ENCODE results near the gene VTN.

VTN gene

GRCh38 chr17:28326114-28326513 is 44.0 kb downstream of the VTN start:
- Histone ChIP-seq H3K4me1 (no peaks in the 10 kb centered on the region), H3K36me3 (ENCODE audit: control insufficient read depth, insufficient read depth, low read length) (no peaks in the 10 kb centered on the region)

GRCh38 chr17:28325211-28325610 is 44.9 kb downstream of the VTN start:
- no peak overlapping the region for H2AFZ ChIP-seq
- H3K27me3 ChIP-seq (ENCODE audit: control insufficient read depth, insufficient read depth, low read length) = no peaks in the 10 kb centered on the region
- no peak overlapping the region for H3K9ac ChIP-seq
- no peaks in the 10 kb centered on the region for H3K4me1 ChIP-seq
- TF ChIP-seq CTCF (IDR thresholded peaks at IDR 0.05) = no peak
- no peaks in the 10 kb centered on the region for H3K79me2 ChIP-seq
- no peak overlapping the region for H3K4me3 ChIP-seq (ENCODE audit: low read depth, low read length)
- no peak overlapping the region for H3K4me2 ChIP-seq (ENCODE audit: low read length)
- no peak overlapping the region for H3K27ac ChIP-seq
- H3K36me3 ChIP-seq (ENCODE audit: control insufficient read depth, insufficient read depth, low read length) = no peaks in the 10 kb centered on the region
- H3K9me3 ChIP-seq (ENCODE audit: control insufficient read depth, low read length) = no peaks in the 10 kb centered on the region

More at GRCh38 chr17:28326114-28326513, 44.0 kb downstream of the VTN start:
- Histone ChIP-seq H3K9ac (no peak overlapping the region), H3K27ac (no peak overlapping the region), H3K4me2 (ENCODE audit: low read length) (no peak overlapping the region), H3K4me3 (ENCODE audit: low read depth, low read length) (no peak overlapping the region), H3K27me3 (ENCODE audit: control insufficient read depth, insufficient read depth, low read length) (no peaks in the 10 kb centered on the region), H2AFZ (no peak overlapping the region), H3K9me3 (ENCODE audit: control insufficient read depth, low read length) (no peaks in the 10 kb centered on the region), H3K79me2 (no peaks in the 10 kb centered on the region)
- no peak for TF ChIP-seq CTCF (IDR thresholded peaks at IDR 0.05)

GRCh38 chr17:28324781-28325180 is 45.3 kb downstream of the VTN start:
- Histone ChIP-seq H3K4me2 (ENCODE audit: low read length) (no peak overlapping the region), H2AFZ (no peak overlapping the region), H3K4me1 (no peaks in the 10 kb centered on the region), H3K79me2 (no peaks in the 10 kb centered on the region), H3K9me3 (ENCODE audit: control insufficient read depth, low read length) (no peaks in the 10 kb centered on the region), H3K9ac (no peak overlapping the region), H3K4me3 (ENCODE audit: low read depth, low read length) (no peak overlapping the region), H3K36me3 (ENCODE audit: control insufficient read depth, insufficient read depth, low read length) (no peaks in the 10 kb centered on the region), H3K27ac (no peak overlapping the region), H3K27me3 (ENCODE audit: control insufficient read depth, insufficient read depth, low read length) (no peaks in the 10 kb centered on the region)
- no peak for TF ChIP-seq CTCF (IDR thresholded peaks at IDR 0.05)

GRCh38 chr17:28324267-28324745 is 45.8 kb downstream of the VTN start:
- no peaks in the 10 kb centered on the region for H3K79me2 ChIP-seq
- no peak for TF ChIP-seq CTCF (IDR thresholded peaks at IDR 0.05)
- no peaks in the 10 kb centered on the region for H3K9me3 ChIP-seq (ENCODE audit: control insufficient read depth, low read length)
- H3K4me1 ChIP-seq = no peaks in the 10 kb centered on the region
- no peaks in the 10 kb centered on the region for H3K27me3 ChIP-seq (ENCODE audit: control insufficient read depth, insufficient read depth, low read length)
- H3K27ac ChIP-seq = no peak overlapping the region
- no peak overlapping the region for H2AFZ ChIP-seq
- no peak overlapping the region for H3K9ac ChIP-seq
- H3K4me3 ChIP-seq (ENCODE audit: low read depth, low read length) = no peak overlapping the region
- no peaks in the 10 kb centered on the region for H3K36me3 ChIP-seq (ENCODE audit: control insufficient read depth, insufficient read depth, low read length)
- no peak overlapping the region for H3K4me2 ChIP-seq (ENCODE audit: low read length)
